Measurements from ENCODE around the gene CTTNBP2NL.
"Not testable (repeated sequence)": the region's sequence is repeated elsewhere in the genome, so short reads cannot be mapped to it uniquely, and the experiment has no call there.

- not testable (repeated sequence) for TF ChIP-seq CTCF, POLR2A (IDR thresholded peaks at IDR 0.05)
These were observed 91.7 kb downstream of the CTTNBP2NL start for GRCh38 chr1:112487686-112488085.
